ENCODE measurements around the gene NOC2L.

DNA sequence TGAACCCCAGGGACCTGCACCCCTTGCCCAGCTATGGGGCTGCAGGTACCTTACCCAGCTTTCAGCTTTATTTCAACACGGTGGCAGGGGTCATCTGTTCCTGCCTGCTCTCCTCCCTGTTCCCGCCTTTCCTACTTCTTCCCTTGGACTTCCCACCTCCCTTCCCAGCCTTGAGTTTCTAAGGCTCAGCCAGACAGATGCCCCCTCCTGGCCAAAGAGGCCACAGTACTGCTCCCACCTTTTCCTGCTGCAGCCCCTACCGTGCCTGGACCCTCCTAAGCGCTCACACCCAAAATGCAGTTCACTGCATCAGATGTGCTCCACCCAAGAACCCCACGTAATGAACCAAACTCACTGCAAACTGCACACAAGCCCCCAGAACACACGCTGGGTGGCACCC, 7.7 kb downstream of the NOC2L start:
- TF ChIP-seq POLR2A (conservative IDR thresholded peaks at IDR 0.05) (no peak), HNRNPL (IDR thresholded peaks at IDR 0.05; ENCODE audit: low read depth, low read length) (no peak), TCF7 (IDR thresholded peaks at IDR 0.05; ENCODE audit: borderline replicate concordance) (no peak), ATF7 (IDR thresholded peaks at IDR 0.05) (no peak), NCOA2 (IDR thresholded peaks at IDR 0.05; ENCODE audit: partially characterized antibody in 2 of 2) (no peak), CHD4 (IDR thresholded peaks at IDR 0.05; ENCODE audit: insufficient read depth, insufficient replicate concordance, low read depth, low read length, poor library complexity, severe bottlenecking) (no peak), FOXK2 (conservative IDR thresholded peaks at IDR 0.05 in 1 of 2, IDR thresholded peaks at IDR 0.05 in 1 of 2; ENCODE audit: low read depth in 2 of 2) (no peak)
